Measurements from ENCODE around the gene SPEM1.
A peak's percentile ranks its signal among the peaks of the same experiment; 100 is the strongest.

The SPEM1 gene

DNA sequence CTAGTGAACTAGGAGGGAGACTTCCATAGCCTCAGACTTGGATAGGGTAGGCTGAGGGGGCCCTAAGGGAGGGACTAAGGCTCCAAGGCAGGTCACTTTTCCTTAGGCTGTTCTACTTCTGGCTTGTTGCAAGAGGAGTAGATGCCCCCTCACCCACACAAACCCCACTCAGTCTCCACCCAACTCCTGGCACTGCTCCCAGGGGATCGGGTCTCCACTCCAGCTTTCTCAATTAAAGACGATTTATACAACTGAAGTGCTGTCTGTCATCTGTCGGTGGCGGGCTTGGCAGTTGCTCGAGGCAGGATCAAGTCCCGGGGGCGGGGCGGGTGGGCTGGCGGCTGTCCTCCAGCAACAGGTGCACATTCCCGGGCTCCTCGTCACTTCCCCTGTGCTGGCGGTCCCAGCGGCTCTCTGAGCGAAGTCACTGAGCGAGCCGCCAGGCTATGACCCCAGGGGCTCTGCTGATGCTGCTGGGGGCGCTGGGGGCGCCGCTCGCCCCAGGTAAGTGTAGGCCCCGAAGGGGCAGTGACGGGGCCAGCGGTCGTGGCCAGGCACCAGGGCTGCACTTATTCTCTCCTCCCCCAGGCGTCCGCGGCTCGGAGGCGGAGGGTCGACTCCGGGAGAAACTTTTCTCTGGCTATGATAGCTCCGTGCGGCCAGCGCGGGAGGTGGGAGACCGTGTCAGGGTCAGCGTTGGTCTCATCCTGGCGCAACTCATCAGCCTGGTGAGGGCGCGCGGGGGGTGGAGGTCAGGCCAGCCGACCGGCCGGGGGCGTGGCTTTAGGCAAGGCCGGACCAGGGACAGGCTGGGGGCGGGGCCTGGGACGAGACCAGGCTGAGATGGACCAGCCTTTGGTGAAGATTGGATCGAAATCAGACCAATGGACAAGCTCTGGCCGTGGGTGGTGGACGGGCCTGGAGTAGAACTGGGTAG is 24.8 kb downstream of the SPEM1 start, which contains the start of gene CHRNB1:
TSS of gene CHRNB1 (plus strand) at position 380 of the 937 bp plus-strand sequence. CDS start at position 447, 67 bp downstream.
- H2BK12ac ChIP-seq (ENCODE audit: low read length) = no peak within 1 kb of the TSS
- peak within 1 kb of the TSS; percentile 52 for H4K91ac ChIP-seq (ENCODE audit: low read depth, low read length)
- H3K18ac ChIP-seq (ENCODE audit: low read length) = no peak within 1 kb of the TSS
- H3K79me2 ChIP-seq (ENCODE audit: control insufficient read depth, insufficient read depth, low read length, poor library complexity) = peaks cover 2% of the 10 kb centered on the region
- H3K9me3 ChIP-seq (ENCODE audit: insufficient read depth, low read depth, low read length) = peaks cover 2% of the 10 kb centered on the region
- H3K9ac ChIP-seq (ENCODE audit: low read length) = no peak within 1 kb of the TSS
- H2AK5ac ChIP-seq (ENCODE audit: low read length) = no peak within 1 kb of the TSS
- H3K14ac ChIP-seq (ENCODE audit: low read length) = peak within 1 kb of the TSS; percentile 16
- no peak within 1 kb of the TSS for H3K23ac ChIP-seq (ENCODE audit: low read length)
- H3K27me3 ChIP-seq (ENCODE audit: insufficient read depth, low read length) = peaks cover under 1% of the 10 kb centered on the region
- H3K27ac ChIP-seq (ENCODE audit: low read depth, low read length) = peak within 1 kb of the TSS; percentile 62
- peak within 1 kb of the TSS; percentile 67 for H4K8ac ChIP-seq (ENCODE audit: low read depth, low read length)
- H3K4me2 ChIP-seq (ENCODE audit: low read length) = peak within 1 kb of the TSS; percentile 63
- H4K12ac ChIP-seq (ENCODE audit: low read depth, low read length) = peak within 1 kb of the TSS; percentile 23
- peaks cover 9% of the 10 kb centered on the region for H3K79me1 ChIP-seq (ENCODE audit: low read length)
- H2AFZ ChIP-seq (ENCODE audit: insufficient read depth, low read length, poor library complexity) = peak within 1 kb of the TSS; percentile 57
- peaks cover 8 to 15% of the 10 kb centered on the region in 2 experiments for H3K4me1 ChIP-seq (ENCODE audit: control insufficient read depth in 1 of 2, insufficient read depth in 2 of 2, low read length in 2 of 2)
- H3K36me3 ChIP-seq (ENCODE audit: control insufficient read depth in 1 of 2, insufficient read depth in 2 of 2, low read length in 2 of 2) = no peaks in the 10 kb centered on the region
- peak; percentile 85 for DNase-seq
- no CpG with 5 or more reads among the region's 51 CpGs for WGBS (ENCODE audit: extremely low coverage, insufficient coverage, insufficient read length)
- H2BK5ac ChIP-seq (ENCODE audit: low read depth, low read length, poor library complexity) = no peak within 1 kb of the TSS
- H2BK120ac ChIP-seq (ENCODE audit: insufficient read depth, low read length, poor library complexity) = peak within 1 kb of the TSS; percentile 40
- peak within 1 kb of the TSS; percentile 60 for H3K4me3 ChIP-seq (ENCODE audit: low read depth, low read length)
- no peak within 1 kb of the TSS for H3K4ac ChIP-seq (ENCODE audit: low read depth, low read length)

GRCh38 chr17:7445619-7445968 is 25.5 kb downstream of the SPEM1 start:
- peak overlapping the region; percentile 54 for H3K4me3 ChIP-seq (ENCODE audit: low read depth, low read length)
- H2BK120ac ChIP-seq (ENCODE audit: insufficient read depth, low read length, poor library complexity) = peak overlapping the region; percentile 40
- H3K18ac ChIP-seq (ENCODE audit: low read length) = no peak overlapping the region
- H3K36me3 ChIP-seq (ENCODE audit: control insufficient read depth in 1 of 2, insufficient read depth in 2 of 2, low read length in 2 of 2) = no peaks in the 10 kb centered on the region
- H3K23ac ChIP-seq (ENCODE audit: low read length) = no peak overlapping the region
- peak overlapping the region; percentile 16 for H3K14ac ChIP-seq (ENCODE audit: low read length)
- no CpG with 5 or more reads among the region's 16 CpGs for WGBS (ENCODE audit: extremely low coverage, insufficient coverage, insufficient read length)
- peaks cover 3 to 9% of the 10 kb centered on the region in 2 experiments for H3K4me1 ChIP-seq (ENCODE audit: control insufficient read depth in 1 of 2, insufficient read depth in 2 of 2, low read length in 2 of 2)
- no peak overlapping the region for H3K27ac ChIP-seq (ENCODE audit: low read depth, low read length)
- peaks cover 4% of the 10 kb centered on the region for H3K79me1 ChIP-seq (ENCODE audit: low read length)
- no peak overlapping the region for H2BK5ac ChIP-seq (ENCODE audit: low read depth, low read length, poor library complexity)
- no peak overlapping the region for H2BK12ac ChIP-seq (ENCODE audit: low read length)
- H3K4me2 ChIP-seq (ENCODE audit: low read length) = peak overlapping the region; percentile 63
- peak overlapping the region; percentile 67 for H4K8ac ChIP-seq (ENCODE audit: low read depth, low read length)
- peak overlapping the region; percentile 25 for H4K91ac ChIP-seq (ENCODE audit: low read depth, low read length)
- H2AK5ac ChIP-seq (ENCODE audit: low read length) = no peak overlapping the region
- no peak for DNase-seq
- H2AFZ ChIP-seq (ENCODE audit: insufficient read depth, low read length, poor library complexity) = peak overlapping the region; percentile 57
- H3K9me3 ChIP-seq (ENCODE audit: insufficient read depth, low read depth, low read length) = peaks cover 2% of the 10 kb centered on the region
- no peaks in the 10 kb centered on the region for H3K79me2 ChIP-seq (ENCODE audit: control insufficient read depth, insufficient read depth, low read length, poor library complexity)
- H4K12ac ChIP-seq (ENCODE audit: low read depth, low read length) = peak overlapping the region; percentile 23
- no peak overlapping the region for H3K9ac ChIP-seq (ENCODE audit: low read length)
- H3K27me3 ChIP-seq (ENCODE audit: insufficient read depth, low read length) = no peaks in the 10 kb centered on the region
- H3K4ac ChIP-seq (ENCODE audit: low read depth, low read length) = no peak overlapping the region

DNA sequence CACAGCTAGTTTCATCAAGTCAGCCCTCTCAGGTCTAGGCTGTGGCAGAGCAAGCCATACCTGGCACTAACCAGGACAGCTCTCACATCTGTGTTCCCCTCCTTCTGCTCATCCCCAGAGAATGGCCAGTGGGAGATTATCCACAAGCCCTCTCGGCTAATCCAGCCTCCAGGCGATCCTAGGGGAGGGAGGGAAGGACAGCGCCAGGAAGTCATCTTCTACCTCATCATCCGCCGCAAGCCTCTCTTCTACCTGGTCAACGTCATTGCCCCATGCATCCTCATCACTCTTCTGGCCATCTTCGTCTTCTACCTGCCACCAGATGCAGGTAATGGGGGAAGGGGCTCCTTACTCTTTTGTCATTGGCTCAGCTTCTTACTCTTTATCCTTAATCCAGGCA is 28.3 kb downstream of the SPEM1 start:
- Histone ChIP-seq H3K9ac (ENCODE audit: low read length) (no peak overlapping the region), H3K14ac (ENCODE audit: low read length) (no peak overlapping the region), H3K23ac (ENCODE audit: low read length) (no peak overlapping the region), H2AK5ac (ENCODE audit: low read length) (no peak overlapping the region), H4K8ac (ENCODE audit: low read depth, low read length) (no peak overlapping the region), H3K9me3 (ENCODE audit: insufficient read depth, low read depth, low read length) (peaks cover 2% of the 10 kb centered on the region), H3K4me3 (ENCODE audit: low read depth, low read length) (no peak overlapping the region), H3K27ac (ENCODE audit: low read depth, low read length) (no peak overlapping the region), H2BK12ac (ENCODE audit: low read length) (no peak overlapping the region), H3K79me1 (ENCODE audit: low read length) (peaks cover 3% of the 10 kb centered on the region), H3K4ac (ENCODE audit: low read depth, low read length) (no peak overlapping the region), H3K79me2 (ENCODE audit: control insufficient read depth, insufficient read depth, low read length, poor library complexity) (no peaks in the 10 kb centered on the region), H3K36me3 (ENCODE audit: control insufficient read depth in 1 of 2, insufficient read depth in 2 of 2, low read length in 2 of 2) (no peaks in the 10 kb centered on the region), H3K18ac (ENCODE audit: low read length) (no peak overlapping the region), H2BK5ac (ENCODE audit: low read depth, low read length, poor library complexity) (no peak overlapping the region), H4K91ac (ENCODE audit: low read depth, low read length) (no peak overlapping the region), H2BK120ac (ENCODE audit: insufficient read depth, low read length, poor library complexity) (no peak overlapping the region), H3K4me2 (ENCODE audit: low read length) (no peak overlapping the region), H4K12ac (ENCODE audit: low read depth, low read length) (no peak overlapping the region), H2AFZ (ENCODE audit: insufficient read depth, low read length, poor library complexity) (no peak overlapping the region), H3K27me3 (ENCODE audit: insufficient read depth, low read length) (no peaks in the 10 kb centered on the region), H3K4me1 (ENCODE audit: control insufficient read depth in 1 of 2, insufficient read depth in 2 of 2, low read length in 2 of 2) (peaks cover 0 to 10% of the 10 kb centered on the region in 2 experiments)
- no CpG with 5 or more reads among the region's 7 CpGs for WGBS (ENCODE audit: extremely low coverage, insufficient coverage, insufficient read length)
- DNase-seq = no peak

- Histone ChIP-seq H2AFZ (ENCODE audit: insufficient read depth, low read length, poor library complexity) (no peak overlapping the region), H3K14ac (ENCODE audit: low read length) (no peak overlapping the region), H3K18ac (ENCODE audit: low read length) (no peak overlapping the region), H2BK12ac (ENCODE audit: low read length) (no peak overlapping the region), H3K23ac (ENCODE audit: low read length) (no peak overlapping the region), H3K9me3 (ENCODE audit: insufficient read depth, low read depth, low read length) (no peaks in the 10 kb centered on the region), H3K4me2 (ENCODE audit: low read length) (no peak overlapping the region), H3K4me3 (ENCODE audit: low read depth, low read length) (no peak overlapping the region), H4K91ac (ENCODE audit: low read depth, low read length) (no peak overlapping the region), H4K8ac (ENCODE audit: low read depth, low read length) (no peak overlapping the region), H3K27ac (ENCODE audit: low read depth, low read length) (no peak overlapping the region), H2BK5ac (ENCODE audit: low read depth, low read length, poor library complexity) (no peak overlapping the region), H3K9ac (ENCODE audit: low read length) (no peak overlapping the region), H3K27me3 (ENCODE audit: insufficient read depth, low read length) (no peaks in the 10 kb centered on the region), H3K4ac (ENCODE audit: low read depth, low read length) (no peak overlapping the region), H3K36me3 (ENCODE audit: control insufficient read depth in 1 of 2, insufficient read depth in 2 of 2, low read length in 2 of 2) (peaks cover 21 to 22% of the 10 kb centered on the region in 2 experiments), H4K12ac (ENCODE audit: low read depth, low read length) (no peak overlapping the region), H2BK120ac (ENCODE audit: insufficient read depth, low read length, poor library complexity) (no peak overlapping the region), H3K79me1 (ENCODE audit: low read length) (peaks cover 3% of the 10 kb centered on the region), H3K4me1 (ENCODE audit: control insufficient read depth in 1 of 2, insufficient read depth in 2 of 2, low read length in 2 of 2) (peaks cover 4 to 5% of the 10 kb centered on the region in 2 experiments), H3K79me2 (ENCODE audit: control insufficient read depth, insufficient read depth, low read length, poor library complexity) (peaks cover 3% of the 10 kb centered on the region), H2AK5ac (ENCODE audit: low read length) (no peak overlapping the region)
- no CpG with 5 or more reads among the region's 3 CpGs for WGBS (ENCODE audit: extremely low coverage, insufficient coverage, insufficient read length)
- no peak for DNase-seq
These were observed 39.9 kb downstream of the SPEM1 start for GRCh38 chr17:7459961-7460545.

Data from trophoblast cell (in vitro differentiated cells and primary cell).